Measurements from ENCODE around the gene ZNF467.

DNA sequence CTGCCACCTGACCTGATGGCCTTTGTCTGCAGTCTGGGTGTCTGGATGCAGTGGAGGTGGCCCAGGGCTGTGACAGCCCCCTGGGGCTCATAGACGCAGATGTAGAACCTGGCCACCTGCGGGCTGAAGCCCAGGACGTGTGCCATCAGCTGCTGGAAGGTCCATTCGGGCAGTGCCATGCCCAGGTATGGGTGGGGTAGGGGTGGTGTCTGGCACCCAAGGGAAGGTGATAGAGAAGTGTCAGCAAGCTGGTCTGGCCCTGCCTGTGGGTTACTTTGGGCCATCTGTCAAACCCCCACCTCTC lies 6.1 kb upstream of the ZNF467 start:
- no peak for TF ChIP-seq POLR2A (IDR thresholded peaks at IDR 0.05)
- TF ChIP-seq, protein P1, sequence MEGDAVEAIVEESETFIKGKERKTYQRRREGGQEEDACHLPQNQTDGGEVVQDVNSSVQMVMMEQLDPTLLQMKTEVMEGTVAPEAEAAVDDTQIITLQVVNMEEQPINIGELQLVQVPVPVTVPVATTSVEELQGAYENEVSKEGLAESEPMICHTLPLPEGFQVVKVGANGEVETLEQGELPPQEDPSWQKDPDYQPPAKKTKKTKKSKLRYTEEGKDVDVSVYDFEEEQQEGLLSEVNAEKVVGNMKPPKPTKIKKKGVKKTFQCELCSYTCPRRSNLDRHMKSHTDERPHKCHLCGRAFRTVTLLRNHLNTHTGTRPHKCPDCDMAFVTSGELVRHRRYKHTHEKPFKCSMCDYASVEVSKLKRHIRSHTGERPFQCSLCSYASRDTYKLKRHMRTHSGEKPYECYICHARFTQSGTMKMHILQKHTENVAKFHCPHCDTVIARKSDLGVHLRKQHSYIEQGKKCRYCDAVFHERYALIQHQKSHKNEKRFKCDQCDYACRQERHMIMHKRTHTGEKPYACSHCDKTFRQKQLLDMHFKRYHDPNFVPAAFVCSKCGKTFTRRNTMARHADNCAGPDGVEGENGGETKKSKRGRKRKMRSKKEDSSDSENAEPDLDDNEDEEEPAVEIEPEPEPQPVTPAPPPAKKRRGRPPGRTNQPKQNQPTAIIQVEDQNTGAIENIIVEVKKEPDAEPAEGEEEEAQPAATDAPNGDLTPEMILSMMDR (IDR thresholded peaks at IDR 0.05): no peak

Data from esophagus squamous epithelium (tissue), 4 donors.